A549 (cell line): ENCODE results near the gene UBAC2.

Source experiments
- CTCF ChIP-seq: fragments of >200 bp; sonication (Bioruptor Twin); formaldehyde crosslinking; IDR thresholded peaks from 3 replicates; pipeline ENCODE4 v1.5.1; 2016
- EHF ChIP-seq: fragments of 250-450 bp; sonication (Bioruptor Pico); IDR thresholded peaks from 2 replicates; pipeline ENCODE4 v1.5.0; 2020; ENCODE audit warnings: mild to moderate bottlenecking
- HEYL ChIP-seq: fragments of 250-450 bp; sonication (Bioruptor Pico); IDR thresholded peaks from 2 replicates; pipeline ENCODE4 v1.8.0; 2021; ENCODE audit warnings: mild to moderate bottlenecking, moderate library complexity
- NPAS2 ChIP-seq: fragments of 250-450 bp; sonication (Bioruptor Pico); IDR thresholded peaks from 2 replicates; pipeline ENCODE4 v1.8.0; 2022; ENCODE audit warnings: mild to moderate bottlenecking, moderate library complexity, borderline replicate concordance
- POLR2A ChIP-seq: IDR thresholded peaks from 2 replicates; pipeline ENCODE4 v1.6.1; 2012; ENCODE audit warnings: mild to moderate bottlenecking, low read length
- RCOR1 ChIP-seq: fragments of 150-350 bp; IDR thresholded peaks from 2 replicates; pipeline ENCODE4 v1.6.1; 2014; ENCODE audit warnings: antibody characterized with exemption, low read length, low read depth
- SREBF2 ChIP-seq: fragments of 450-650 bp; IDR thresholded peaks from 2 replicates; pipeline ENCODE4 v1.6.1; 2014; ENCODE audit warnings: mild to moderate bottlenecking, moderate library complexity
- USF2 ChIP-seq: fragments of 450-650 bp; IDR thresholded peaks from 2 replicates; pipeline ENCODE4 v1.6.1; 2014; ENCODE audit warnings: antibody characterized with exemption

DNA sequence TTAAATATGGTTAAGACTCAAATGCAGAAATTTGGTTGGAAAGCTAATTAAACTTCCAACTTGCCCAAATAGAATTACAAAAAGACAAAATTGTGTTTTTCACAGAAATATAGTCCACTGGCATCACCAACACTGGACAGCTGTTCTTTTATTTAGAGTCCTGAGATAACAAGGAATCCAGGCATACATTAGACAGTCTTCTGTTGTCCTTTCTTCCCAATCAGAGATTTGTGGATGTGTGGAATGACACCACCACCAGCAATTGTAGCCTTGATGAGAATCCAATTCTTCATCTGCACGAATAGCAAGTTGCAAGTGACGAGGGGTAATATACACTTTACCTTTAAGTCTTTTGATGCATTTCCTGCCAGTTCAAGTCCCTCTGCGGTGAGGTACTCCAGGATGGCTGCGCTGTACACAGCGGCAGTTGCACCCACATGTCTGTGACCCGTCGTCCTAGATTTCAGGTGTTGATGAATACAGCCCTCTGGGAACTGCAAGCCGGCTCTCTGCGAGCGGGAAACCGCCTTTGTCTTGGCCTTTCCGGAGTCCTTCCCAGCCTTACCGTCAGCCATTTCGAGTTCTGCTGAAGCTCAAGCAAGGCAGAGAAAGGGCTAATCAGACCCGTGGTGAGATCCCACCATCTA, 14.7 kb downstream of the UBAC2 start:
- no peak for TF ChIP-seq NPAS2 (CRISPR knock-in tag)
- TF ChIP-seq CTCF, result no peak
- TF ChIP-seq RCOR1, result no peak
- no peak for TF ChIP-seq EHF (CRISPR knock-in tag)
- no peak for TF ChIP-seq USF2
- TF ChIP-seq HEYL, result no peak
- no peak for TF ChIP-seq SREBF2
- no peak for TF ChIP-seq POLR2A
